ENCODE results near the gene SYNDIG1.
"Not testable (repeated sequence)": the region's sequence is repeated elsewhere in the genome, so short reads cannot be mapped to it uniquely, and the experiment has no call there.

The SYNDIG1 gene

DNA sequence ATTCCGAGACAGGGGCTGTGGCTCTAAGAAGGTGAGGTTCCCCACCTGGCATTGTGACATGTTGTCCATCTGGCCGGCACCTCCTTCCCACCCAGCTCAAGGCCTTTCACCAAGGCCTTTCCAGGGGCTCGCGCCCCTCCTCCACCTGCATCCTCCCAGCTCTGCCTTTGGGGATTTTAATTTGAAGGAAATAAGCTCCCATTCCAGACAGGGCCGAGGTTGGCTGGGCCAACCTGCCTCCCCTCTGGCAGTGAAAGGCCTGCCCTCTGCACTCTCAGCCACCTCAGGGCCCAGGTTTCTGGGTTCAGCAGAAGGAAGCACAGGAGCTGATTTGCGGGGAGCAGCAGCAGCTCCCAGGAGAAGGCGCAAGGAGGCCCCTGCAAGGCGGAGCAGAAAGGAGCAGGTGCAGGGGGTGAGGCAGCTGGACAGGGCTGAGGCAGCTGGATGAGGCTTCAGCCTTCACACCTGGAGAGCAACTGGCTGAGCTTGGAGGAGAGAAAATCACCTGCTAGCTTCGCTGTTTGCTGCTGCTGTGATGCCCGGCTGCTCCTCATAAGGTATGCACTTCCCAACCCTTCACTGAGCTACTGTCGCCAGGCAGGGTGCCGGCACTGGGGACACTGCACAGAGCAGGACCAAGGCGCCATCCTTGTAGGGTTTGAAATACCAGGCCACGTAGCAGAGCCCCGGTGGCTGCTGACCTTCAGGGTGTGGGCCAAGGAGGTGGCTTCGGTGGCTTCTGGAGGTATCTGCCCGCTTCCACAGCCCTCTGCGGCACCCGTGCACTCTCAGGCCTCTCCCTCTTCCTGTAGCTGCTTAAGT, 147.0 kb downstream of the SYNDIG1 start:
- DNase-seq, result no peak

DNA sequence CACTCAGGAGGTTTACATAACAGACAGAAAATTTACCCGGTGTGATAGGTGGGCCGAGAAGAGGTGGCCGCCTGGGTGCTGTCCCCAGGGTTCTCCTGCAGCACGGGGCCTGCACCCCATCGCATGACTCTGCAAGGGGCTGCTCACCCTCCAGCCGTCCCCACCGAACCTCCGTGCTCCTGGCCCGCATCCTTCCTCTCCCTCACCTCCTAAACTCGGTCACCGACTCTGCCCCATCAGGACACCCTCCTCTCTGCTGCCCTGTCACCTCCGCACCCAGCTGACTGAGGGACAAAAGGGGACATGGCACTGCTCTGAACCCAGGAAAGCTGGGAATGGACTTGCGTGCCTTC, 147.6 kb downstream of the SYNDIG1 start:
- no peak for DNase-seq

DNA sequence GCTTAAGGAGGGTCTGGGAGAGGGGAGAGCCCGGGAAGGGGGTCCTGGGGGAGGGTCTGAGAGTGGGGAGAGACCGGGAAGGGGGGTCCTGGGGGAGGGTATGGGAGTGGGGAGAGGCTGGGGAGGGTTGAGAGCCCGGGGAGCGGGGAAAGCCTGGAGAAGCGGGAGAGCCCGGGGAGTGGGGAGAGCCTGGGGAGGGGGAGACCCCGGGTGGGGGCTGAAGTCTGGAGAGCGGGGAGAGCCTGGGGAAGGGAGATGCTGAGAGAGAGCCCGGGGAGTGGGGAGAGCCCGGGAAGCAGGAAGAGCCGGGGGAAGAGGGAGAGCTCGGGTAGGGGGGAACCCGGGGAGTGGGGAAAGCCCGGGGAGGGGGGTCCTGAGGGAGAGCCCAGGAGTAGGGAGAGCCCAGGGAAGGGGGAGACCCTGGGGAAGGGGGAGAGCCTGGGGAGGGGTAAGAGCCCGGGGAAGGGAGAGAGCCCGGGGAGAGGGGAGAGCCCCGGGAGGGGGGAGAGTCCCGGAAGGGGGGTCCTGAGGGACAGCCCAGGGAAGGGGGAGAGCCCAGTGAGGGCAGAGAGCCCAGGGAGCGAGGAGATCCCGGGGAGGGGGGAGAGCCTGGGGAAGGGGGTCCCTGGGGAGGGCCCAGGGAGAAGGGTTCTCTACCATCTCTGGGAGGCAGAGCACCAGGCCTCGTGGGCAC, 148.5 kb downstream of the SYNDIG1 start:
- no peak for DNase-seq

DNA sequence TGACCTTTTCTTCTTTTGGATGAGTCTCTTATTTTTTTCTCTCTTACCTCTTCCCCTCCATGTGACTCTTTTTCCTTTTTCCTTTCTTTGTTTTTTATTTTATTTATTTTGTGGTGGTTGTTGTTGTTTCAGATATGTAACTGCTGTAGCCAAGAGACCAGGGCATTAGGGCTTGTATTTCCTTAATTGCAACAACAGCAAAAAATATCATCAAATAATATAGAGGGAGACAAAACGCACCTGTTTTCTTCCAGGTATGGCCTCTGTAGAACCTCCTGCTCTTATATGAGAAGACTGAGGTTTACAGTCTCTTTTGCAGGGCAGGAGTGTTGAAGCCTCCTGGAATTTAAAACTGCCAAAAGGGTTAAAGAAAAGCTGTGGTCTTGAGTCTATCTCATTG, 149.3 kb downstream of the SYNDIG1 start:
- no peak for DNase-seq

DNA sequence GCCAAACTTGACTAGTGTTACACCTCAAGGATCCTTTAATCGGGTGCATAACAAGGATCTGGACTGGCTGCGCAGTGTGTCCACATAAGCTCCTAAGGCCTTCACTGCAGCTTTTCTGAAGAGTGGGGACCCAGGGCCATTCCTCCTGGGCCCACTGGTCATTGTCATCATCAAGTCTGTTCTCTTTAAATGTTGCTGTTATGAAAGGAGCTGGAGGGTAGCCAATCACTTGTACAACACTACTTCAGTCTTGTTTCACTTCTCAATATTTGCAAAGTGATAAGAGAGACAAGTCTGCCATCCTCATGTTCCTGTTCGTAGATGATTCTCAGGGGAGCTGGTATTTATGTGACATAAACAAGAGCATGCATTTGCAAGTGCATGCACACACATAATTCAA, 149.8 kb downstream of the SYNDIG1 start:
- peak; percentile 41 for DNase-seq

DNA sequence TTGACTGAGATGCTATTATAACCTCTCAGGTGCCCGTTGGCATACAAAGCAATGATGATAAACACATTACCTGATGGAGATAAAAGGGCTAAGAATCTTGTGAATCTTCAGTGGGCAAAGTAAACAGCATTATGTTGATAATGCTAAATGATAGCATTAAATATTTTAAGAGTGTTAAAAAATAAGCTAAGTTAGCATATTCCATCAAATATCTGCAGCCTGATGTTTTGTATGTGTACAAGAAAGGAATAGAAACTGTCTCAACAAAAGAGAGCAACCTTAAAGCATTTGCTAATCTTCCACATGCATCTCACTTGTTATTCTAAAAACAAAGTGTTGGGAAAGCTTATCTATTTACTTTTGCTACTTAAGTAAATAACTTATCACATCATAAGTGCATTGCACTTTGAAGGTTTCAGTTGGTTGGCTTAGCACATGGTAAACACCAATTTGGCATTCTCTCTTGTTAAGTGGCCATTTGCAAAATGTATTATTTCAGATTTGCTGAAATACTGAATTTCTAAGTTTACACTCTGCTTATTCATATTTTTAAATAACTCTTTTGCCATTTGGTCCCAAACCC, 151.6 kb downstream of the SYNDIG1 start:
- DNase-seq, result peak; percentile 15

DNA sequence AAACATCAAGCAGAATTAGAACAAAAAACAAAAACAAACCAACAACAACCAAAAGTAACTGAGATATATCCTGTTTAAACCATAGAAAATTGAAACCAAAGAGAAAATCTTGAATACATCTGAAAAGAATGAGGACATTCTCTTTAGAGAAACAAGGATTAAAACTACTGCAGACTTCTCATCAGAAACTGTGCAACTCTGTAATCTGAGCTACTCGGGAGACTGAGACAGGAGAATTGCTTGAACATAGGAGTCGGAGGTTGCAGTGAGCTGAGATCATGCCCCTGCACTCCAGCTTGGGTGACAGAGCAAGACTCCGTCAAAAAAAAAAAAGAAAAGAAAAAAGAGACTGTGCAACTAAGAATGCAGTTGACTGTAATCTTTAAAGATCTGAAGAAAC, 153.4 kb downstream of the SYNDIG1 start:
- DNase-seq, result no peak

DNA sequence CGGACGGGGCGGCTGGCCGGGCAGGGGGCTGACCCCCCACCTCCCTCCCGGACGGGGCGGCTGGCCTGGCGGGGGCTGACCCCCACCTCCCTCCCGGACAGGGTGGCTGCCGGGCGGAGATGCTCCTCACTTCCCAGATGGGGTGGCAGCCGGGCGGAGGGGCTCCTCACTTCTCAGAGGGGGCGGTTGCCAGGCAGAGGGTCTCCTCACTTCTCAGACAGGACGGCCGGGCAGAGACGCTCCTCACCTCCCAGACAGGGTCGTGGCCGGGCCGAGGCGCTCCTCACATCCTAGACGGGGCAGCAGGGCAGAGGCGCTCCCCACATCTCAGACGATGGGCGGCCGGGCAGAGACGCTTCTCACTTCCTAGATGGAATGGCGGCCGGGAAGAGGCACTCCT, 156.7 kb downstream of the SYNDIG1 start:
- DNase-seq, result not testable (repeated sequence)

DNA sequence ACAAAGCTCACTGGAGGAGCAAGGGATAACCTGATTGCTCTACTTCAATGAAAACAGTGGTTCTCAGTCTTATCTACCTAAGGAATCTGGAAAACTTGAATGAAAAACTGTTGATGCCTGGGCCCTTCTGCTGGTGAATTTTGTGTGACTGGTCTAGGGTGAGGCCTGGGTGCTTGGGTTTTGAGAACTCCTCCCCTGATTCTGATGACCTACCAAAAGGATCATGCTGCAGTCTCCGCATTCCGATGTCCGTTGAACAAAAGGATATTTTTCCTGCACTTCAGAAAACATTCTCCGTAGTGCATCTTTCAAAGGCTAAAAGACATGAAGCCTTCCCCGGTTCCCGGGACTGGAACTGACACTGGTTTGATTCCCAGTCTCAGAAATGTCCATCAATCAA, 157.9 kb downstream of the SYNDIG1 start:
- no peak for DNase-seq

DNA sequence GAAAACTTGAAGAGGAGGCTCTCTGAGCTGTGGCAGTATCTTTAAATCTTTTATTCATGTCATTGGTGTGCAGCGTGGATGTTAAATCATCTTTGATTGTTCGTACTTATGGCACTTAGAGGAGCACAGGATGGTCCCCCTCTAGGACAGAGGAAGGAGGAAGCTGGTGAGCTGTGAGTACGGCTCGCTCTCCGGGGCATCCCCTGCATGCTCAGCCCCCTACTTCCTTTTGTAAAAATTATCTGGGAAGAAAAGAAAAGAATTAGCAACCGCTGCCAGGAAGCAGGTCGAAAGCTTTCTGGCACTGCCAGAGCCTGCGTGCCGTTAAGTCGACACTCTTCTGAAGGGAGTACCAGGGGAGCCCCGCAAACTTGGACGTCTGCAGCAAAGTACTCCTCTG, 158.5 kb downstream of the SYNDIG1 start:
- no peak for DNase-seq

DNA sequence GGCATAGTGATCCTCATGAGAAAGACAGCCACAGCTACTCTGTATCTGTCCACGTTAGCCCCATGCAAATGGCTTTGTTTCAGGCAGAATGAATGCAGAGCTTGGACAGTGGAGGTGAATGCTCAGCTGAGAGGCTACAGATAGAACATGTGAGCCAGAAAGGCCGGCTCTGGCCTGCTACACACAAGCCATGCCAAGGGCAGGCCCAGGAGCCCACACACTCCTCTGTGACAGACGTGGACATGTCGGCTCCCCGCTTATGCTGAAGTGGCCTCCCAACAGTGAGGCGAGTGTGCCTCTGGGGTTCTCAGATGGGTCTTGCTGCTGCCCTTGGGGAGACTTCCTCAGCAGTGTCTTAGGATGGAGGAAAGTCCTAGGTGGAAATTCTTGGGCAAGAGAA, 159.6 kb downstream of the SYNDIG1 start:
- DNase-seq, result no peak

DNA sequence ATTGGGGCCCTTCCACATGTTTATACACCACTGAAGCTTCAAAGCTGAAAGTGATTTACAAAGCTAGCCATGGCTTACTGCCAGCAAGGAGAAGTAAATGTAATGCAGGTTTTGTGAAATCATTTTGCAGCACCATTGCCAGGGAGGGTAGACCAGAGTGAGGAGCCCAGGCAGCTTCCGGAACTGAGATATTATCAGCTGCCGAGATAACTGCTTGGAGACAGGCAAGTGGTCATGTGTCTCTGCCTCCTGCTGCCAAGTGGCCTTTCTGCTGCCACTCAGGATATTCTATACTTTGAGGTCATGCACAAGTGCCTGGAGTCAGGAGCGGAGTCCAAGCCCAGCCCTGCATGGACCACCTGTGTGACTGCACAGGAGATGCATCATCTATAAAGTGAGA, 160.2 kb downstream of the SYNDIG1 start:
- DNase-seq, result no peak

DNA sequence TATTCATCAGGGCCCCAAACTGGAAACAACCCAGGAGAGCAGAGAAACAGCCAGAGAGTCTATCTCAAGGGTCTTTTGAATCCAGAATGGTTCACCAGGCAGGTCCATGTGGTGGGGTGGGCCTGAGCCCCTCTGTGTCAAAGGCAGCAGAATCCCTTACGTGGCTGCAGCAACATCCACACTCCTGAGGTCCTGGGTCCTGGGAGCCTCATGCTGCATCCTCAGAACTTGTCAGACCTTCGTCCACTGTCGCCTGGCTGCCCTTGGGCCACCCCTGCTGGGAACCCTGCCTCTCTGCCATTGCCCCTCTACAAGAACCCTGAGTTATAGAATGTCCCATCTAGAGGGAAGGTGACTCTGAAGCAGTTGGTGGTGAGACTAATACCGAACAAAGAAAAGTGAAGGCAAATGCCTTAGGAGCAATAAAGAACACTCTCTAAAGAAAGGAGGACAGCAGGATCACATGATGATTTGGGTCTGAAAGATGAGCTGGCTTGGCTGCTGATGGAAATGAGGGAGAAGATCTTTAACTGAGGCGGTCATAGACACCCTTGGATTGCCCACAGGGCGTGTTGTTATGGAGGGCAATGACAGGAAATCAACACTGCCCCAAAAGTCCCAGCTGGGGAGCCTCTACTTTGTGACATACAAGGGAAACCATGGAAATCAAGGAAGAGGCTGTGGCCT, 161.2 kb downstream of the SYNDIG1 start:
- no peak for DNase-seq

DNA sequence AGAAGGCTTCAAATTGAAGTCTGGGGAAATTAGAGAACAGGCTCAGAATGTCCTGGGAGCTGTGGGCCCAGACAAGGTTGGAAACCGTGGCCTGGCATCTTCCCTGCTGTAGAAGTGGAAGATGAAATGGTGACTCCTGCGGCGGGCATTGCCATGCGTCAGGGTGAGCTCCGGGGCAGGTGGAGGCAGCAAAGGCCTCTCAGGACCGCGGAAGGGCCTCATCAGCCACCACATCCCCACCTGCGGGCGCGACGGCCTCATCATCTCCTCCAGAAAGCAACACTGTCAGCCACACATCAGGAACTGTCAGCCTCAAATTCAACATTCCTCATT, 161.7 kb downstream of the SYNDIG1 start:
- no peak for DNase-seq

DNA sequence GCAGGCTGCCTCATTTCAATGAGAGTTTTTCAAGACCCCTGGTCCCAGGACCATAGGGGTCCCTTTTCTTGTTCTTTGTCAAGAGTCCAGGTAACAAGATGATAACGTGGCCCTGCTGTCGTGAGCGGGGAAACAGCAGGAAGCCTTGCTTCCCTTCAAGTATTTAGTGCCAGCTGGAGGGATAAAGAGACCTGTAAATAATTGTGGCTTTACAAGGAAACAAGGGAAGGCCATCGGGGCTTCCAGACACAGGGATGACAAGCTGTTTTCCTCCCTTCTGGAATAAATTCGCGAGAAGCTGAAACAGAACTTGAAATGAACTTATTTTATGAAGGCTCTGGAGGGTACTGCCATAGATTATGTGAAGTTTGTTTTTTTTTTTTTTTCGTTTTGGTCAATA, 163.2 kb downstream of the SYNDIG1 start:
- no peak for DNase-seq

DNA sequence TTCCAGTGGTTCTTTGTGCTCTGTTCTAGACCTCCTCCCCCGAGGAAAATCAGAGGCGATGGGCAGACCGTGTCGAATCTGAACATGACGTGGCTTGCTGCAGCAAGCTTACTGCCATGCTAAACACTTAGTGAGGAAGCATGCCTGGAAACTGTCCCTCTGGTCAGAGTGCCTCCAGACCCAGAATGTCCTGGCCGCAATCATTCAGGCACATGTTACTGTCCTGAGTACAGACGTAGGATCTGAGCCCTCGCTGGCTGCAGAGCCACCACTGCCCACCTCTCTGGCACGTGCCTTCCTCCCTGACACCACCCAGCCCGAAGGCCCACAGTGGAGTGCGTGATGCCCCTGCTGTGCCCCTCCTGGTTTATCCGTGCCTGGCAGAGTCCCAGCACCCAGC, 163.6 kb downstream of the SYNDIG1 start:
- no peak for DNase-seq

DNA sequence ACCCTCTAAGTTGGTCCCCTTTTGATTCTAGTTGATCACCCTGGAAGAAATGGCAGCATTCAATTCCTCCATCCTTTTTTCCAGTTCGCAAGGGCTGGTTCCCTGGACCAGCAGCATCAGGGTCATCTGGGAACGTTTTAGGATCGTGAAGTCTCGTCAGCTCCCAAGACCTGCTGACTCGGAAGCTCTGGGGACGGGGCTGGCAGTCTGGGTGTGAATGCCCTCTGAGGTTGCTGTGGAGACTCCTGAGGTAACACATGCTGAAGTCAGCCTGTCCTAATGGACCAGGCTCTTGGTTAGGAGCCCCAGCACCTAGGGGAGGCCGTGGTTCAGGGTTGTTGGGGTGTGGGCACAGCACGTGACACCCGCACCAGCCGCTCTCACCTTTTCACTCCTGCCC, 164.1 kb downstream of the SYNDIG1 start:
- DNase-seq, result no peak

DNA sequence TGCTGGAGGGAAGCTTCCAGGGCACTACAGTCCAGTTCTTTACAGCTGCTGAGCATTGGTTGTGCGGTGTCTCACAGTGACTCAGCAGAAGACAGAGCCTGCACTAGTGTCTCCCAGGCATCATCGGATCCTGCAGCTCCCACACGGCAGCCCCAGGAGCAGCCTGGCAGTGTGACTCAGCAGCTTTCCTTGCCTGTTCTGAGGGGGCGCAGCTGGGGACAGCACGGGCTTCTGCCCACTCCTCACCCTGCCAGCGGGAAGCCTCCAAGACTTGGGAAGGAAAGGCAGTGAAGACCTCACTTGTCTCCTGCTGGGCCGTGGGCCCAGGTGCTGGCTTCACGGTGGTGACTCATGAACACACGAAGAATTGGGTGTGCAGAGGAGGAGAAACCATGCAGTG, 165.4 kb downstream of the SYNDIG1 start:
- no peak for DNase-seq

DNA sequence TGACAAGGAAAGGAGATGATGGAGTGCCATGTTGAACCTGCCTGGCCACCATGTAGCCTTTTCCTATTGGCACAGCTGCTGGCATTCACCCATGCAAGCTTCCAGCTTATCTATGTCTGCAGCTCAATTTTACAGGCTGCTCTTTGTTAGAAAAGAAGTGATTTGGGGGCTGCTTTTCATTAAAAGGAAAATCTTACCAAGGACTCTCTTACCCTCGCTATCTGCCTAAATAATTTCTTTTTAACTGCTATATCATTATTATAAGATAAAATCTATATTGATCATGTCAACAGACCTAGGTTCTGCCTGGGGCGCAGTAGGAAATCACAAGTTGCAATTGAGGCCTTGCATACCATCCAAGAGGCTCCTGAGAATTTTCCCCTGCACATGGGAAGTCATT, 167.2 kb downstream of the SYNDIG1 start:
- DNase-seq, result no peak

DNA sequence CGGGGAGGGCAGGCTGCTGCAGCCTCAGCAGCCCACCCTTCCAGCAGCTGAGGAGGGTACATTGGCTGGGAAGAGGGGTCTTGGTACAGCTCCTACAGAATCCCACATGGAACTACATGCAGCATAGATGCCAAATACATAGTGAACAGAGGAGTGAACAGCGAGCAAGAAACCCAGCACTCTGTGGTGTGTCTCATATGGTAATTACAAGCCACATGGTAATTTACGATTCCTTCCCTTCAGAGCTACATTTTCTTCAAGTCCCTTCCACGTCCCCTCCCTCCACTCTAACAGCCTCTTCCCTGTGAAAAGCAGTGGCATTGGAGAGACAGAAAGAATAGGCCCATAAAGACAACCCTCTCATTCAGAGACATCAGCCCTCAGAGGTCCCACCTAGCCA, 167.7 kb downstream of the SYNDIG1 start:
- no peak for DNase-seq

DNA sequence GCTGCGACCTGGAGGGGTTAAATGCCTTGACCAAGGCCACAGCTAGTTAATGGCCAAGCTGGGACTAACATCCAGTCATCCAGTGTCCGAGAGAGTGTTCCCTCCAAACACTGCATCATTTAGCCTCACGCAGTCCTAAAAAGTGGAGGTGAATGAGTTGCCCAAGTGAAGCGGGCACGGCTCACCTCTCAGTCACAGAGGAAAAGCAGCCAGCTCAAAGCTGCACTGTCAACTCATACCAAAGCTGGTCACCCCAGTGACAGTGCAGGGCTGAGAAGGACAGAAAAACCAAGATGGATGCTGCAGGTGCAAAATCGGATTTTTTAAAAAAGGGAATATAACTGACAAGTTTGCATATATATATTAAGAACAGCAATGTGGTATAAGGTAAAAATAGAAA, 168.5 kb downstream of the SYNDIG1 start:
- DNase-seq, result no peak

DNA sequence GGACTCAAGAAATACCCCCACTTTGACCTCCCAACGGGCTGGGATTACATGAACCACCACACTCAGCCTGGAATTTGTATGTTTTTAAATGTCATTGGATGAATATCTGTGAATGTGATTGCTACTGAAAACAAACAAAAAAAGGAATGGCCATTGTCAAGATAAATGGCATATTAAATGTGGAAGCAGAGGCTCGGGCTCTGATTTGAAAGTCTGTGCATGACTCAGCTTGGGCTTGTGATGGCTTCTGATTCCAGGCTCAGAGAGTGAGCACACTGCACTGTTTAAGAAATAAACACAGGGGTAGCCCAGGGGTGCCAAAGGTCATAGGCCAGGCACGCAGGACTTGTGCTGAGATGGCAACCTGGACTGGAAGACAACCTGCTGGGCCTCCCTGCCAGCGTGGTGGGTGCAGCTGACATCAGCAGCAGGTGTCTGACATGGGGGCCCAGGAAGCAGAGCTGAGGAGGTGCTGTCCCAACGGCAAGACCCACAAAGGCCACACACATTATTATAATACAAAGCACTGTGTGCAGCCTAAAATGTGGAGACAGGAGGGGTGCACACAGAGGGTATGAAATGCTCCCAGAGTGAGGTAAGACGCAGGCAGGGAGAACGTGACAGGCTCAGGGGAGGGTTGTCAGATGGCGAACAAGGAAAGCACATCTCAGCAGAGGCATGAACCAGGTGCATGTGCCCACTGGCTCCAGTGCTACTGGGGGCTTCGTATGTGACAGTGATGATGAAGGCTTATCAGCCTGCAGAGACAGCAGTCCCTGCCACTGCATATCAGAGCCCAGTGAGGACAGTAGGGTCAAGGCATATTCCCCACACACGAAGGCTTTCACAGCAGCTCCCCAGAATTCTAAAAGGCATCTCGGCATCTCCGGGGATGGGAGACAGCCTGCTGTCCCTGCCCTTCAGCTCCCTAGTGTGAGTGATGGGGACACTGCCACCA, 169.4 kb downstream of the SYNDIG1 start:
- DNase-seq, result no peak

DNA sequence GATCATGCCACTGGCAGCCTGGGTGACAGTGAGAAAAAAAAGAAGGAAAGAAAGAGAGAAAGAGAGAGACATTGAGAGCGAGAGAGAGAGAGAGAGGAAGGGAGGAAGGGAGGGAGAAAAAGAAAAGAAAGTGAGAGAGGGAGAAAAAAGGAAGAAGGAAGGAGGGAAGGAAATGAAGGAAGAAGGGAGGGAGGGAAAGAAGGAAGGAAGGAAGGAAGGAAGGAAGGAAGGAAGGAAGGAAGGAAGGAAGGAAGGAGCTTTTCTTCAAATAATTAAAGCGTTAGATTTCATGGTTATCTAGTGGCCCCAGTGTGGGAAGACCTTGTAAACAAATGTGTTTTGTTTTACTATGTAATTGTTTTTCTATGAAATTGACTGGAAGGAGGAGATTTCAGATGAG, 170.8 kb downstream of the SYNDIG1 start:
- DNase-seq, result no peak
